ENCODE data around the gene CELSR2. TPM values are rescaled to one million over a fixed set of nuclear protein-coding genes. Genes with fewer than 3 reads are reported as not detected.

Gene CELSR2
- total RNA-seq, 2 experiments from 2014 or later: 6.9 to 12.5 TPM

- intact Hi-C loops (cut with micrococcal nuclease; ENCODE audit: unreplicated experiment): no loop called here
- H3K36me3 ChIP-seq (ENCODE audit: insufficient read depth, low read length): no peaks in the 10 kb centered on the region
- no peaks in the 10 kb centered on the region for H3K9me3 ChIP-seq (ENCODE audit: low read length)
- H3K9me2 ChIP-seq (ENCODE audit: insufficient read depth, low read length): no peaks in the 10 kb centered on the region
- ChIA-PET CTCF (ENCODE audit: unreplicated experiment) (no interaction called here), POLR2A (no interaction called here)
- no peak for DNase-seq (ENCODE audit: low spot score)
- H3K4me2 ChIP-seq (ENCODE audit: low read length): no peak overlapping the region
- no peak overlapping the region for H2AFZ ChIP-seq (ENCODE audit: low read length)
- TF ChIP-seq EZH2phosphoT487 (IDR thresholded peaks at IDR 0.05; ENCODE audit: borderline replicate concordance, low read depth, low read length) (no peak), CTCF (conservative IDR thresholded peaks at IDR 0.05; ENCODE audit: low read length) (no peak)
- H4K20me1 ChIP-seq (ENCODE audit: insufficient read depth, low read length): no peaks in the 10 kb centered on the region
- no peak overlapping the region for H3K4me3 ChIP-seq (ENCODE audit: low read depth, low read length, poor library complexity, severe bottlenecking)
- H3K27ac ChIP-seq (ENCODE audit: low read depth, low read length, poor library complexity, severe bottlenecking): no peak overlapping the region
- no peaks in the 10 kb centered on the region for H3K4me1 ChIP-seq (ENCODE audit: insufficient read depth, low read length, poor library complexity, severe bottlenecking)
- no TSS peak for BruUV-seq (replicated peaks)
- no peaks in the 10 kb centered on the region for H3K79me2 ChIP-seq (ENCODE audit: insufficient read depth, low read depth, low read length)
Observed at GRCh38 chr1:109269981-109270622, 20.8 kb downstream of the CELSR2 start.

GRCh38 chr1:109270623-109271317 lies 21.4 kb downstream of the CELSR2 start:
- Histone ChIP-seq H3K9me2 (ENCODE audit: insufficient read depth, low read length) (no peaks in the 10 kb centered on the region), H3K9me3 (ENCODE audit: low read length) (no peaks in the 10 kb centered on the region), H3K4me3 (ENCODE audit: low read depth, low read length, poor library complexity, severe bottlenecking) (no peak overlapping the region), H3K4me1 (ENCODE audit: insufficient read depth, low read length, poor library complexity, severe bottlenecking) (no peaks in the 10 kb centered on the region), H3K36me3 (ENCODE audit: insufficient read depth, low read length) (no peaks in the 10 kb centered on the region), H3K79me2 (ENCODE audit: insufficient read depth, low read depth, low read length) (no peaks in the 10 kb centered on the region), H3K4me2 (ENCODE audit: low read length) (no peak overlapping the region), H2AFZ (ENCODE audit: low read length) (no peak overlapping the region), H4K20me1 (ENCODE audit: insufficient read depth, low read length) (no peaks in the 10 kb centered on the region), H3K27ac (ENCODE audit: low read depth, low read length, poor library complexity, severe bottlenecking) (no peak overlapping the region)
- POLR2A ChIA-PET: no interaction called here
- CTCF ChIA-PET (ENCODE audit: unreplicated experiment): no interaction called here
- TF ChIP-seq EZH2phosphoT487 (IDR thresholded peaks at IDR 0.05; ENCODE audit: borderline replicate concordance, low read depth, low read length): no peak
- TF ChIP-seq CTCF (conservative IDR thresholded peaks at IDR 0.05; ENCODE audit: low read length): no peak
- no peak for DNase-seq (ENCODE audit: low spot score)
- intact Hi-C loops (cut with micrococcal nuclease; ENCODE audit: unreplicated experiment): no loop called here
- no TSS peak for BruUV-seq (replicated peaks)

- Histone ChIP-seq H3K9me2 (ENCODE audit: insufficient read depth, low read length) (no peaks in the 10 kb centered on the region), H4K20me1 (ENCODE audit: insufficient read depth, low read length) (no peaks in the 10 kb centered on the region), H2AFZ (ENCODE audit: low read length) (no peak overlapping the region), H3K4me3 (ENCODE audit: low read depth, low read length, poor library complexity, severe bottlenecking) (no peak overlapping the region), H3K4me1 (ENCODE audit: insufficient read depth, low read length, poor library complexity, severe bottlenecking) (no peaks in the 10 kb centered on the region), H3K79me2 (ENCODE audit: insufficient read depth, low read depth, low read length) (no peaks in the 10 kb centered on the region), H3K9me3 (ENCODE audit: low read length) (no peaks in the 10 kb centered on the region), H3K27ac (ENCODE audit: low read depth, low read length, poor library complexity, severe bottlenecking) (no peak overlapping the region), H3K4me2 (ENCODE audit: low read length) (no peak overlapping the region), H3K36me3 (ENCODE audit: insufficient read depth, low read length) (no peaks in the 10 kb centered on the region)
- intact Hi-C loops (cut with micrococcal nuclease; ENCODE audit: unreplicated experiment): no loop called here
- no TSS peak for BruUV-seq (replicated peaks)
- TF ChIP-seq EZH2phosphoT487 (IDR thresholded peaks at IDR 0.05; ENCODE audit: borderline replicate concordance, low read depth, low read length): no peak
- no peak for TF ChIP-seq CTCF (conservative IDR thresholded peaks at IDR 0.05; ENCODE audit: low read length)
- no peak for DNase-seq (ENCODE audit: low spot score)
- ChIA-PET POLR2A (no interaction called here), CTCF (ENCODE audit: unreplicated experiment) (no interaction called here)
Observed at GRCh38 chr1:109271458-109271857, 22.1 kb downstream of the CELSR2 start.

All from OCI-LY7 (cell line).